GM18951 (cell line): ENCODE data around the gene TASOR2.

ENCODE experiments used
- POLR2A ChIP-seq: IDR thresholded peaks from 4 replicates; pipeline ENCODE4 v1.6.1; 2011; ENCODE audit warnings: mild to moderate bottlenecking; ENCODE audit not compliant: insufficient read length, insufficient read depth; ENCODE audit errors: extremely low read depth
- in situ Hi-C: fragments of 300-500 bp; cut with MboI; formaldehyde crosslinking; loops from one replicate; pipeline ENCODE4 v1.12.0; 2022; ENCODE audit warnings: low sequenced_read_pairs, mixed read lengths, inconsistent platforms; ENCODE audit not compliant: unreplicated experiment

TASOR2 gene

GRCh38 chr10:5662708-5663579, 21.7 kb upstream of the TASOR2 start:
- TF ChIP-seq POLR2A = no peak
- in situ Hi-C loops = no loop called here

- no peak for TF ChIP-seq POLR2A
- in situ Hi-C loops = no loop called here
These were observed 20.8 kb upstream of the TASOR2 start for GRCh38 chr10:5663692-5664427.

GRCh38 chr10:5665373-5666007, 19.1 kb upstream of the TASOR2 start:
- in situ Hi-C loops = no loop called here
- TF ChIP-seq POLR2A = no peak

GRCh38 chr10:5666008-5666840, 18.4 kb upstream of the TASOR2 start, which contains the start of gene ASB13:
ASB13 (minus strand) TSS chr10:5666595; CDS start chr10:5666551, 44 bp downstream.
- TF ChIP-seq POLR2A = no peak
- in situ Hi-C loops = no loop called here

- in situ Hi-C loops = no loop called here
- no peak for TF ChIP-seq POLR2A
These were observed 17.6 kb upstream of the TASOR2 start for GRCh38 chr10:5666841-5667630.

- in situ Hi-C loops = no loop called here
- TF ChIP-seq POLR2A = no peak
These were observed 16.2 kb upstream of the TASOR2 start for GRCh38 chr10:5668429-5668828.

GRCh38 chr10:5669604-5670003, 15.0 kb upstream of the TASOR2 start:
- no peak for TF ChIP-seq POLR2A
- in situ Hi-C loops = no loop called here

GRCh38 chr10:5670662-5671375, 13.8 kb upstream of the TASOR2 start:
- TF ChIP-seq POLR2A = no peak
- in situ Hi-C loops = no loop called here

GRCh38 chr10:5678397-5679036, 6.1 kb upstream of the TASOR2 start:
- in situ Hi-C loops = no loop called here
- TF ChIP-seq POLR2A = no peak

GRCh38 chr10:5679037-5679435, 5.6 kb upstream of the TASOR2 start:
- no peak for TF ChIP-seq POLR2A
- in situ Hi-C loops = no loop called here

GRCh38 chr10:5679606-5680005, 5.0 kb upstream of the TASOR2 start:
- in situ Hi-C loops = no loop called here
- TF ChIP-seq POLR2A = no peak
